Stimulated activated memory B cell treated with anti-CD40 and anti-IgM and Interleukin-4, amounts not matched to agents 10 μg/mL and 1 μg/mL and 100 μg/mL, for 72 hours (primary cell): Measurements from ENCODE around the gene PTGDR2.
A peak's percentile ranks its signal among the peaks of the same experiment; 100 is the strongest.

Source experiments
- ATAC-seq: fragments of 150-1000 bp; cut with Tn5 transposase; 2 replicates; pipeline ENCODE4 v1.10.0; 2021
- H3K27ac Mint-ChIP-seq: one replicate; pipeline ENCODE4 v1.8.0; 2022; ENCODE audit warnings: mild to moderate bottlenecking, mixed read lengths
- H3K27me3 Mint-ChIP-seq: one replicate; pipeline ENCODE4 v1.8.0; 2022; ENCODE audit warnings: mixed read lengths
- H3K36me3 Mint-ChIP-seq: one replicate; pipeline ENCODE4 v1.8.0; 2022; ENCODE audit warnings: mixed read lengths
- H3K4me1 Mint-ChIP-seq: one replicate; pipeline ENCODE4 v1.8.0; 2022; ENCODE audit warnings: mixed read lengths
- H3K4me3 Mint-ChIP-seq: one replicate; pipeline ENCODE4 v1.8.0; 2022; ENCODE audit warnings: mild to moderate bottlenecking, moderate library complexity, mixed read lengths
- H3K9me3 Mint-ChIP-seq: one replicate; pipeline ENCODE4 v1.8.0; 2022; ENCODE audit warnings: mixed read lengths

The PTGDR2 gene

DNA sequence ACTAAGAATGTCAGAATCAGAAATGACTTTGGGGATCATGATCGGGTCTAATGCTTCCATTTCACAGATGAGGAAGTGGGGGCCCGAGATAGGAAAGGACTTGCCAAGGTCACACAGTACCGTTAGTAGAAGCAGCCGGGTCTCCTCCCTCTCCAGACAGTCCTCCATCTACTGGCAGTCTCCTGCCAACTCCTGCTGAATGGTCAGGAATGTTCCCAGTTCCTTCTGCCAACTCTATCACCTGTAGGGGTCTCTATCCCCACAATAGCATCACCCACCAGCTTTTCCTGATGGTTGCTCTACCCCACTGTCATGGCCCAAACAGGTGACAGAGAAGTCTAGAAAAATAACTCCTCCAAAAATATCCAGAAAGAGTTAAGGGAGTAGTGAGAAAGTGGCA is 37.7 kb downstream of the PTGDR2 start:
- no peak for ATAC-seq
- Mint-ChIP-seq H3K36me3 (no peaks in the 10 kb centered on the region), H3K27me3 (peaks cover 17% of the 10 kb centered on the region), H3K27ac (no peak overlapping the region), H3K4me1 (peaks cover 10% of the 10 kb centered on the region), H3K4me3 (no peak overlapping the region), H3K9me3 (peaks cover 4% of the 10 kb centered on the region)

DNA sequence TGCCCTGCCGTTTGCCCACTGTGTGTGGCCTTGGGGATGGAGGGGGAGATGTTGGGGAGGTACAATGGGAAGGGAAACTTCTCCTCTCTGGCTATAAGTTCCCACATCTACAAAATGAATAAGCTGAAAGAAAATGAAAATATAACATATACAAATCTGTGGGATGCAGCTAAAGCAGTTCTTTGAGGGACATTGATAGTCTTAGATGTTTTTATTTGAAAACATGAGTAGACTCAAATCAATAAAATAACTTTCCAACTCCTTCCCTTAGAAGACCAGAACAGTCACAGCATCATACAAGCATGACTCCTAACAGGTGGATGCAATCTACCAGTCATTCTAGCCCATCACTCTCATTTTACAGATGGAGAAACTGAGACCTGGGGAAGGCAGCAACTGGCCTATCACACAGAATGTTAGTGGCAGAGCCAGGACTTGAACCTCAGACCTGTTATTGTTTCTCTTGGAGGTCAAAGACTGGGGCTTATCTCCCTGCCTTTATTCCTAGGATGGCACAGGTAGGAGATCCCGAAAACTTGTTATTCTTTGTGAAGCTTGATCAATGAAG is 39.1 kb downstream of the PTGDR2 start:
- H3K9me3 Mint-ChIP-seq, result peaks cover 12% of the 10 kb centered on the region
- no peaks in the 10 kb centered on the region for H3K4me1 Mint-ChIP-seq
- H3K36me3 Mint-ChIP-seq, result no peaks in the 10 kb centered on the region
- H3K27me3 Mint-ChIP-seq, result peaks cover 15% of the 10 kb centered on the region
- H3K27ac Mint-ChIP-seq, result no peak overlapping the region
- no peak for ATAC-seq
- H3K4me3 Mint-ChIP-seq, result no peak overlapping the region

DNA sequence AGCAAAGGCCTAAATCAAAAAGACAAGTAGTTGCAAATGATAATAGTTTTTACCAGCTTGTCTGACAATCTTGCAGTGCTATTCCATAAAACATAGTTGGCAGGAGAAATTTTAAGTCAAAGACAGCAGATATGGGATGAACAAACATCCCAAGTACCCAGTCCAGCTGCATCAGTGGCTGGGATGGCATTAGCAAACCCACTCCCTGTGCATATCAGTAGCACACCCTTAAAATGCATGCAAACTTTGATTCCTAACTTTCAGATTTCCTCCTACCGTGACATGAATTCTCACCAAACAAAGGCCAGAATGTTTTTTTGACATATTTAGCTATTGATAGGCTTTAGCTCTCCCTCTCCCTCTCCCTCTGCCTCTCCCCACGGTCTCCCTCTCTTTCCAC is 41.6 kb downstream of the PTGDR2 start:
- H3K36me3 Mint-ChIP-seq, result no peaks in the 10 kb centered on the region
- H3K27me3 Mint-ChIP-seq, result peaks cover 32% of the 10 kb centered on the region
- H3K9me3 Mint-ChIP-seq, result peaks cover 12% of the 10 kb centered on the region
- ATAC-seq, result no peak
- no peak overlapping the region for H3K4me3 Mint-ChIP-seq
- H3K4me1 Mint-ChIP-seq, result no peaks in the 10 kb centered on the region
- no peak overlapping the region for H3K27ac Mint-ChIP-seq

DNA sequence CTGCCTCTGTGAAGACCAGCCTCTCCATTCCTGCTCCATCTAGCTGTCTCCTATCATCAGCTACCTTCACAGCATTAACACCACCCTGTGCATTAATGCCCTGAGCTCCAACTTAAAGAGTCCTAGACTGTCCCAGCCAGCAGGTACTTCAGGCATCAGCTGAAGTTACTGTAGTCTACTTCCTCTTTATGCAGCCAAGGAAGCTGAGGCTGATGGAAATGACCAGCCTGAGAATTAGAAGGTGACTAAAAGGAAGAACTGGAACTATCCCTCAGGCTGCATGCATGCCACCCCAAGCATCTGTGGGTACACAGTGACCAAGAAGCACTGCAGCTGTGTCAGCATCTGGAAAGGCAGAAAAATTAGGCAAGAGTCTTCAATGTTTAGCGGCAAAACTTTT is 42.4 kb downstream of the PTGDR2 start:
- Mint-ChIP-seq H3K9me3 (peaks cover 12% of the 10 kb centered on the region), H3K36me3 (no peaks in the 10 kb centered on the region), H3K4me1 (no peaks in the 10 kb centered on the region), H3K27ac (no peak overlapping the region), H3K27me3 (peaks cover 34% of the 10 kb centered on the region), H3K4me3 (no peak overlapping the region)
- ATAC-seq, result peak; percentile 50

DNA sequence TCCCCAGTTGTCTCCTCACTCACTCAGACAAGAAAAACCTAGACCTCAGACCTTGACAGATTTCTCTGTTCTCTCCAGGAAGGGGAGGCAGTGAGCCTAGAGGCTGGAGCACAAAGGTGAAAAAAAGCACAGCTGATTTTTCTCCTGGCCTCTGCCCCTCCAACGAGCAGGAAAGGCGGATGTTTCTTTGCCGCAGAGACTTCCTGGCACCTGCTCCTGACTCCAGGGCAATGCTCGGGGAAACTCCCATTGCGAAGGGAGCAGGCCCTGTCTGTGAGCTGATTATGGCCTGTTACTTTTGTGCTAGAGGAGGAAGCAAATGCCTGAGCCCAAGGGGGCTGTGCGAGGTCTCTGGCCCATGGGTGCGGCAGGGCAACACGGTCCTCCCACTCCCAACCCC is 45.2 kb downstream of the PTGDR2 start:
- no peak overlapping the region for H3K27ac Mint-ChIP-seq
- H3K4me3 Mint-ChIP-seq, result no peak overlapping the region
- peaks cover 12% of the 10 kb centered on the region for H3K9me3 Mint-ChIP-seq
- H3K36me3 Mint-ChIP-seq, result no peaks in the 10 kb centered on the region
- ATAC-seq, result no peak
- H3K27me3 Mint-ChIP-seq, result peaks cover 52% of the 10 kb centered on the region
- H3K4me1 Mint-ChIP-seq, result no peaks in the 10 kb centered on the region

DNA sequence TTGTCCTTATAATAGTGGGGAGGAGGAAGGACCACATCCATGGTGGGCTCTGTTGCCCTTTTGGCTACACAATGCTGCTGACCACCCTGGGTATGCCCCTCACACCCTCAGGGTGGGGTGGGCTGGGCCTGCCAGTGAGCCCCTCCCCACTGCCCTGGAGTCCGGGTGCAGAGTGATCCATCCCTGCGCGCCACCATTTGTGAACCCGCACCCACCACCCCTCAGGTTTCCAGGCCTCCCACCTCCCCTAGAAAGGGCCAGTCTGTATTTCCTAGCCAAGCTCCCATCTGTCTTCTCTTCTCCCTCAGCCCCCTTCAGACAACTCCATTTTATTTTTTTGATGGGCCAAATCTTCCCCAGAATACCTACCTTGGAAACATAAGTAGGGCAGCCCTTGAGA is 45.6 kb downstream of the PTGDR2 start:
- no peaks in the 10 kb centered on the region for H3K4me1 Mint-ChIP-seq
- H3K36me3 Mint-ChIP-seq, result no peaks in the 10 kb centered on the region
- no peak overlapping the region for H3K4me3 Mint-ChIP-seq
- no peak overlapping the region for H3K27ac Mint-ChIP-seq
- H3K9me3 Mint-ChIP-seq, result peaks cover 12% of the 10 kb centered on the region
- no peak for ATAC-seq
- peaks cover 56% of the 10 kb centered on the region for H3K27me3 Mint-ChIP-seq

DNA sequence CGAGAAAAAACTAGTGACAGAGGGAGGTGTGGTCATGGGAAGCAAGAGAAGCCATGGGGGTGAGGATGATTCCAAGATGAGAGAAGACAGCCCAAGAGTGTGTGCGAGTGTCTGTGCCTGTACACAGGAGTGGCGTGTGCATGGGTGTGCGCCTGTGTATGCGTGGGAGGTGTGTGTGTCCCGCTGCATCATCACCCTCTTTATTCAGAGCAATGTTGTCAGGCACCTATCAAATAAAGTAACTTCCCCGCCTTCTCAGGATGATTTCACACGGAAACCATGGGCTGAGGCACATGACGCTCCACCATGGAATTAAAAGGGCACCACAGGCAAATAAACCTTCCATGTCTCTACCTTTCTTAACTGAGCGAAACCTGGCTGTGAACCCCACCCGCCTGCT is 46.1 kb downstream of the PTGDR2 start:
- Mint-ChIP-seq H3K27ac (no peak overlapping the region), H3K4me1 (no peaks in the 10 kb centered on the region), H3K9me3 (peaks cover 12% of the 10 kb centered on the region), H3K4me3 (no peak overlapping the region), H3K27me3 (peaks cover 57% of the 10 kb centered on the region), H3K36me3 (no peaks in the 10 kb centered on the region)
- ATAC-seq, result no peak

DNA sequence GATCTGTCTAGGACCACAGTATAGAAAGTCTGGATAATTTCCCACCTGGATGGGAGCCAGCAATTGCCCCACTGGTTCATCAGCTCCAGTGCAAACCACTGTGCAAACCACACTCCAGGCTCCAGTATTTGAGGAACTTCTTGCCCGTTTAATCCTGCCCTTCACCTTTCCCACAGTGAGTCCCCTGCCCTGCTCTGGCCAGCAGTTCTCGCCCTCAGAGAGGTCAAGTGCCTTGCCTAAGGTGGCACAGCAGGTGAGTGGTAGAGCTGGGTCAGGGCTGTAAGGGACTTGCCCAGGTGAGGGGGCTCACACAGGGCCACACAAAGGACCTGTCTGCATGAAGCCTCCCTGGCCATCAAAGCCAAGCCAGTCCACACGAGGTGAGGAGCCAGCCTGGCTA is 46.5 kb downstream of the PTGDR2 start:
- no peak overlapping the region for H3K27ac Mint-ChIP-seq
- no peak overlapping the region for H3K4me3 Mint-ChIP-seq
- no peaks in the 10 kb centered on the region for H3K36me3 Mint-ChIP-seq
- no peak for ATAC-seq
- no peaks in the 10 kb centered on the region for H3K4me1 Mint-ChIP-seq
- peaks cover 57% of the 10 kb centered on the region for H3K27me3 Mint-ChIP-seq
- peaks cover 12% of the 10 kb centered on the region for H3K9me3 Mint-ChIP-seq

DNA sequence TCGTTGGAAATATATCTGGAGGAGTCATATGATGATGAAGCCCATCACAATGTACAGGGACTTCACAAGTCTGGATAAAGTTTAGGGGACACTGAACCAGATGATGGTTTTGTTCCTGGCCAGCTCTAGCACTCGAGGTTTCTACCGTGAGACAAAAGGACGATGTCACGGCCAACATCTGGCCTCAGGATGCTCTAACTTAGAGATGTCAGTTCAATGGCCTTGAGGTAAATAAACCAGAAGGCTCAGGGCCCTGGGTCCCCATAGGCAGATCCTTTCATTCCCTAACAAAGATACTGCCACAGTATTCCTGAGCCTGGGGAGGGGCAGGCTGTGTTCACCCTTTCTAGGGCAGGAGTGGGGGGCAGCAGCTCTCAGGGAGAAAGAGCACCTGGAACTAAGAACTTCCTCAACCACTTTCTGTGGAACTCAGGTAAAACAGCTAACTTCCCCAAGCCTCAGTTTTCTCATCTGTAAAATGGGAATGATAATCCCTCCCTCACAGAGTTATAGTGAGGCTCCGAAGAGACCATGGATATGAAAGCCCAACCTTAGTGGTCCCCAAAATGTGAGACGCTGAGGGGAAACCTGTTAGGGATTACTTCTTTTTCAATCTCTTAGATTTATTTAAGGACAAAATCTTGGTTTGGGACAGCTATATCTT is 52.3 kb downstream of the PTGDR2 start:
- H3K9me3 Mint-ChIP-seq, result no peaks in the 10 kb centered on the region
- no peak overlapping the region for H3K4me3 Mint-ChIP-seq
- H3K4me1 Mint-ChIP-seq, result no peaks in the 10 kb centered on the region

DNA sequence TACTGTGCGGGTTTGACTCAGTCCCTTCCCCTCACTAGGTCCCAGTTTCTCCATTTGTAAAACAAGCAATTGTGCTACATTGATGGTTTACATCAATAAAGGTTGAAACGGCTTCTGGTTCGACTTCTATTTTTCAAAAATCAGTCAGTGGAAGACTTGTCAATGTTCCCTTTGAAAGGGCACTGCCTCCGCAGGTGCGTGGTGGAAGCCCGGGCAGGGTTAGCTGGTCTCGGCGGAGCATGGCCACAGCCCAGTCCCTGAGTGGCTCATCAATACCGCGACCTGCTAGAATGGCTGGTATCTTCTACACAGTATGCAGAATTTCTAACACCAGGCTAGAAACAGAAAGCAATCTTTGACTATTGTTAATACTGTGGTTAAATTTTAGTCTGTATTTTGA is 54.6 kb downstream of the PTGDR2 start:
- Mint-ChIP-seq H3K27me3 (peaks cover 33% of the 10 kb centered on the region), H3K27ac (no peak overlapping the region), H3K4me3 (no peak overlapping the region), H3K9me3 (no peaks in the 10 kb centered on the region), H3K4me1 (no peaks in the 10 kb centered on the region), H3K36me3 (no peaks in the 10 kb centered on the region)
- no peak for ATAC-seq

More for the DNA sequence above, 52.3 kb downstream of the PTGDR2 start:
- no peak for ATAC-seq
- Mint-ChIP-seq H3K27ac (no peak overlapping the region), H3K36me3 (no peaks in the 10 kb centered on the region), H3K27me3 (peaks cover 43% of the 10 kb centered on the region)
